Right atrium auricular region (tissue), 2 donors: ENCODE measurements around the gene PRKCE. TPM values are rescaled to one million over a fixed set of nuclear protein-coding genes. Genes with fewer than 3 reads are reported as not detected.
A peak's percentile ranks its signal among the peaks of the same experiment; 100 is the strongest.

ENCODE experiments used
- DNase-seq: peaks from one replicate; pipeline ENCODE4 v3.0.0-alpha.2; 2019; ENCODE audit warnings: low spot score
- H3K27ac ChIP-seq, 2 donors: fragments of 200-600 bp; sonication (generic); 1 replicate in 1 of 2; 2 replicates in 1 of 2; pipeline ENCODE4 v1.5.1; 2016 to 2019
- H3K27me3 ChIP-seq, 2 donors: fragments of 200-600 bp; sonication (generic); one replicate each; pipeline versions ENCODE4 v1.5.1 to v1.6.0; 2017 to 2019
- H3K36me3 ChIP-seq: fragments of 200-600 bp; sonication (generic); one replicate; pipeline ENCODE4 v1.5.1; 2016
- H3K4me1 ChIP-seq, 2 donors: fragments of 200-600 bp; sonication (generic); one replicate each; pipeline versions ENCODE4 v1.5.1 to v1.6.0; 2017 to 2019
- H3K4me3 ChIP-seq, 2 donors: fragments of 200-600 bp; sonication (generic); 1 replicate in 1 of 2; 2 replicates in 1 of 2; pipeline ENCODE4 v1.5.1; 2017 to 2019; ENCODE audit warnings: mild to moderate bottlenecking in 1 of 2, moderate library complexity in 1 of 2
- H3K9me3 ChIP-seq, 2 donors: fragments of 200-600 bp; sonication (generic); one replicate each; pipeline ENCODE4 v1.5.1; 2019
- total RNA-seq, 2 donors: library from RNA; depleted of rRNA; stranded (reverse); fragments of >200 nt; gene quantifications; one replicate each; pipeline ENCODE4 v1.1.0, GENCODE V29; 2016
- TF ChIP-seq, protein P1 (sequence below), 2 donors: fragments of 200-600 bp; sonication (generic); IDR thresholded peaks; one replicate each; pipeline ENCODE4 v1.5.1; 2019; ENCODE audit warnings: antibody characterized with exemption in 2 of 2

Gene PRKCE
- total RNA-seq, 2 donors from 2014 or later, result 7.2 to 11.8 TPM

DNA sequence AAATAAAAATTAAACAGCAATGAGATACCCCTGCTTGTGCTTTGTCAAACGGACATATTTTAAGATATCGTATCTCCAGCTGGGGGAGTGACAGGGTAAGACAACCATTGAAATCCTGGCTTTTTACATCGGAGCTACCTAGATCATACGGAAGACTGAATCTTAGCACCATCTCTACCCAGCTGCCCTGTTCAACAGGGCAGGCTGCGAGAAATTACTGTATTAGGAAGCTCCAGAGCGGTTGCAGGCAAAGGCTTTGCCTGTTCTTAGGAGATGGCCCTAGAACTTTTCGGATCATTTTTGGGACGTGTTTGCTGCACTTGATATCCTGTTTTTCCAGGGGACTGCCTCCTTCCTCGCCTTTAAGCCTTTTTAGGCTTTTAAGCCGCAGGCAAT lies 2.0 kb upstream of the PRKCE start:
- Histone ChIP-seq H3K4me3 (peak overlapping the region; percentile 89 to 97), H3K27ac (peak overlapping the region; percentile 99 to 100), H3K4me1 (peaks cover 0 to 34% of the 10 kb centered on the region in 2 donors), H3K9me3 (no peaks in the 10 kb centered on the region), H3K36me3 (no peaks in the 10 kb centered on the region), H3K27me3 (no peaks in the 10 kb centered on the region)
- TF ChIP-seq, protein P1, sequence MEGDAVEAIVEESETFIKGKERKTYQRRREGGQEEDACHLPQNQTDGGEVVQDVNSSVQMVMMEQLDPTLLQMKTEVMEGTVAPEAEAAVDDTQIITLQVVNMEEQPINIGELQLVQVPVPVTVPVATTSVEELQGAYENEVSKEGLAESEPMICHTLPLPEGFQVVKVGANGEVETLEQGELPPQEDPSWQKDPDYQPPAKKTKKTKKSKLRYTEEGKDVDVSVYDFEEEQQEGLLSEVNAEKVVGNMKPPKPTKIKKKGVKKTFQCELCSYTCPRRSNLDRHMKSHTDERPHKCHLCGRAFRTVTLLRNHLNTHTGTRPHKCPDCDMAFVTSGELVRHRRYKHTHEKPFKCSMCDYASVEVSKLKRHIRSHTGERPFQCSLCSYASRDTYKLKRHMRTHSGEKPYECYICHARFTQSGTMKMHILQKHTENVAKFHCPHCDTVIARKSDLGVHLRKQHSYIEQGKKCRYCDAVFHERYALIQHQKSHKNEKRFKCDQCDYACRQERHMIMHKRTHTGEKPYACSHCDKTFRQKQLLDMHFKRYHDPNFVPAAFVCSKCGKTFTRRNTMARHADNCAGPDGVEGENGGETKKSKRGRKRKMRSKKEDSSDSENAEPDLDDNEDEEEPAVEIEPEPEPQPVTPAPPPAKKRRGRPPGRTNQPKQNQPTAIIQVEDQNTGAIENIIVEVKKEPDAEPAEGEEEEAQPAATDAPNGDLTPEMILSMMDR (IDR thresholded peaks at IDR 0.05), result peak in 1 of 2 donors; percentile 26
- DNase-seq, result no peak

DNA sequence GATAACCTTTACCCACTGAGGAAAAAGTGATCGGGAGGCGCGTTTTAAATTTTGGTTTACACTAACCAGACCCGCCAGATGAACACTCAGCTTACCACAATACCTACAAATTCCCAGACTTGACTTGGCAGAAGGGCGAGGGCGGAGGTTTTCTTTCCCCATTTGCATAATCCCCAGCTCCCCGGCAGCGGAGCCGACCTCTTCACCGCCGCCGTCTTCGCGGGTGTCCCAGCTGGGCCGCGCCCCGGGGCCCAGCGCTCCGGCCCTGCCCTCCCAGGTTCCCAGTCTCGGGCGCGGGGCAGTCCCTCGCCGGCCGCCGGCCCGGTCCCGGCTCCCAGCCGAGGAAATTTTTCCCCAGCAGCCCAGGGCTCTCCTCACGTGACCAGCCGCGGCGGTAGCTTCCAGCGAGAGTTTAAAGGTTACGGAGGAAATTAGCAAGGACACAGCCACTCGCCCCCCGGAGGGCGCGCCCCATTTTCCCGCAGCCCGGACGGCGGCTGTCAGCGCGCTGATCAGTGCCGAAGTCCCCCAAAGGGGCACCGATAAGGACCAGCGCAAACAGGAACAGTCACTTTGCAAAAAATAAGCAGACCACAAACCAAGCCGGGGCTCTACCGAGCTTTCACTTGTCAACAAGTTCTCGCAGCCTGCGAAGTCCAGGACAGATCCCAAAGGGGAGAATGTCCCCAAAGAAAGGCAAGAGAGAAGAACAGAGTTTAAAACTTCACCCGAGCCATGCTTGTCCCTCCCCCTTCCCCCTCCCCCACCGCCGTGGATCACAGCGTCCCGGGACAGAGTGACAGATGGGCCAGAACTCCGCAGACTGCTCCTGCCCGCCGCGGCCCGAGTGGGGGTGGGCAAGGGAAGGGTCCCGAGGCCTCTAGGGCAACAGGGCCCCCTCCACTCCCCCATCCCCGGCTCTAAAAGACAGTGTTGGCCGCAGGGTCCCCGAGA lies 1.3 kb upstream of the PRKCE start:
- no peaks in the 10 kb centered on the region for H3K36me3 ChIP-seq
- H3K4me1 ChIP-seq, result peaks cover 0 to 40% of the 10 kb centered on the region in 2 donors
- TF ChIP-seq, protein P1 (IDR thresholded peaks at IDR 0.05), result no peak
- peak overlapping the region; percentile 89 to 97 for H3K4me3 ChIP-seq
- no peaks in the 10 kb centered on the region for H3K9me3 ChIP-seq
- peak; percentile 83 for DNase-seq
- H3K27ac ChIP-seq, result peak overlapping the region; percentile 99 to 100
- H3K27me3 ChIP-seq, result no peaks in the 10 kb centered on the region

GRCh38 chr2:45650851-45651414 lies 542 bp upstream of the PRKCE start:
- TF ChIP-seq, protein P1 (IDR thresholded peaks at IDR 0.05), result peak in 1 of 2 donors; percentile 40
- H3K27me3 ChIP-seq, result no peaks in the 10 kb centered on the region
- peak overlapping the region; percentile 99 to 100 for H3K27ac ChIP-seq
- H3K9me3 ChIP-seq, result no peaks in the 10 kb centered on the region
- no peaks in the 10 kb centered on the region for H3K36me3 ChIP-seq
- peak overlapping the region; percentile 89 to 97 for H3K4me3 ChIP-seq
- H3K4me1 ChIP-seq, result peaks cover 0 to 40% of the 10 kb centered on the region in 2 donors
- DNase-seq, result peak; percentile 96

GRCh38 chr2:45652090-45653031 lies 886 bp downstream of the PRKCE start:
- peak; percentile 67 for DNase-seq
- Histone ChIP-seq H3K27ac (peak overlapping the region; percentile 99 to 100), H3K36me3 (no peaks in the 10 kb centered on the region), H3K27me3 (no peaks in the 10 kb centered on the region), H3K4me1 (peaks cover 0 to 38% of the 10 kb centered on the region in 2 donors), H3K9me3 (no peaks in the 10 kb centered on the region), H3K4me3 (peak overlapping the region; percentile 89 to 97)
- TF ChIP-seq, protein P1 (IDR thresholded peaks at IDR 0.05), result no peak

DNA sequence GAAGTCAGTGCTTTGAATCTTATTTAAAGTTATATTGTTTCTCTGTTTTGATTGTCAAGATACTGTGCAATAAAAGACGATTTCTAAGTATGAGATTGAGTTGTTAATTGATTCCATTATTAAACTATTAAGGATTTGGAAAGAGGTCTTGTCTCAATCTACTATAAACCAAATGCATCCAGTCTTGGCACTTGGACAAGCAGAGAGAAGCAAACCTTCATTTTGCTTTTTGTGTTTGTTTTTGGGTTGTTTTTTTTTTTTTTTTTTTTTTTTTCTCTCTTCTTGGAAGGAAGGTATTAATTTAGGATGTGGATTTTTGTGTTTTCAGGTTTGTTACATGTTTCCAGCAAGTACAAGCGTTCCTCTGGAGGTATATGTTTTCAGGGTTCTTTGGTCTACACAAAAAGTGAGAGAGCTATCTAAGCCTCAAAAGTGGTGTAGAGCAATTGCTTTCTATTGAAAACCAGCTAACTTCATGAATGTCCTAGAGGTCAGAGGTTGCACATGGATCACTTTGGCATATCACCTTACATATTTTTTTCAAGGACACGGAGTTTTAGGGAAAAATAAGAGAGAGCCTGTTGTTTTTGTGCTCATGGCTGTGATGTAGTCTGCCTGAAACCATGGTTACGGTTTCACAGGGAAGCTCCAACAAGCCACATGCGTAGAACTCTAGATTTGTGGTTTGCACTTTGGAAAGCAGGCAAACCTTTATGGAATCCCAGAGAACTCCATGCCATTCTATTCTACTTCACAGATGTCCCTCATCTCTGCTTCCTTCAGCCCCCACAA lies 1.8 kb downstream of the PRKCE start:
- H3K4me3 ChIP-seq, result peak overlapping the region; percentile 89 to 97
- H3K27ac ChIP-seq, result peak overlapping the region in 1 of 2 donors; percentile 99
- TF ChIP-seq, protein P1 (IDR thresholded peaks at IDR 0.05), result no peak
- peaks cover 0 to 37% of the 10 kb centered on the region in 2 donors for H3K4me1 ChIP-seq
- no peaks in the 10 kb centered on the region for H3K27me3 ChIP-seq
- no peaks in the 10 kb centered on the region for H3K9me3 ChIP-seq
- H3K36me3 ChIP-seq, result no peaks in the 10 kb centered on the region
- no peak for DNase-seq
